ENCODE data around the gene KATNBL1. TPM values are rescaled to one million over a fixed set of nuclear protein-coding genes. Genes with fewer than 3 reads are reported as not detected.
"Not testable (repeated sequence)": the region's sequence is repeated elsewhere in the genome, so short reads cannot be mapped to it uniquely, and the experiment has no call there.

KATNBL1 gene
- total RNA-seq, 4 donors from 2014 or later = 42.6 to 109 (median 47.8) TPM

DNA sequence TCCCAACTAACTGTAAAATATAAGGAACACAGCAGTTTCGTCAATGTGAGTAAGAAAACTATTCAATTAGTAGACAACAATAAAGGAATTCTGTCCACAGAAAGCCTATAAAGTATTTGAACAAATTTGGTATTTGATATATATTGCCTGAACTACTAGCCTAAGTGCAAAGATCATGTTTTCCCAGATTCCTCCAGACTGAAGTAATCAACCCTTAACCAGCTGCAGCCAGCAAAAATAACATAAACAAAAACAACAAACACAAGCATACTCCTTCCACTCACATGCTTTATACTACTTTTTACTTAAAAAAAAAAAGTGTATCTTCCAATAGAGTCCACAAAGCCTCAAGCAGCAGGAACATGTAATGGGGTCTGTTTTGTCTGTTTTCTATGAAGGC, 84.0 kb downstream of the KATNBL1 start:
- no peak for DNase-seq (ENCODE audit: low spot score in 2 of 2)
- TF ChIP-seq POLR2AphosphoS5 (IDR thresholded peaks at IDR 0.05) (no peak), POLR2A (IDR thresholded peaks at IDR 0.05) (no peak), EP300 (IDR thresholded peaks at IDR 0.05) (no peak)
- TF ChIP-seq, protein P1, sequence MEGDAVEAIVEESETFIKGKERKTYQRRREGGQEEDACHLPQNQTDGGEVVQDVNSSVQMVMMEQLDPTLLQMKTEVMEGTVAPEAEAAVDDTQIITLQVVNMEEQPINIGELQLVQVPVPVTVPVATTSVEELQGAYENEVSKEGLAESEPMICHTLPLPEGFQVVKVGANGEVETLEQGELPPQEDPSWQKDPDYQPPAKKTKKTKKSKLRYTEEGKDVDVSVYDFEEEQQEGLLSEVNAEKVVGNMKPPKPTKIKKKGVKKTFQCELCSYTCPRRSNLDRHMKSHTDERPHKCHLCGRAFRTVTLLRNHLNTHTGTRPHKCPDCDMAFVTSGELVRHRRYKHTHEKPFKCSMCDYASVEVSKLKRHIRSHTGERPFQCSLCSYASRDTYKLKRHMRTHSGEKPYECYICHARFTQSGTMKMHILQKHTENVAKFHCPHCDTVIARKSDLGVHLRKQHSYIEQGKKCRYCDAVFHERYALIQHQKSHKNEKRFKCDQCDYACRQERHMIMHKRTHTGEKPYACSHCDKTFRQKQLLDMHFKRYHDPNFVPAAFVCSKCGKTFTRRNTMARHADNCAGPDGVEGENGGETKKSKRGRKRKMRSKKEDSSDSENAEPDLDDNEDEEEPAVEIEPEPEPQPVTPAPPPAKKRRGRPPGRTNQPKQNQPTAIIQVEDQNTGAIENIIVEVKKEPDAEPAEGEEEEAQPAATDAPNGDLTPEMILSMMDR (IDR thresholded peaks at IDR 0.05) = no peak
- Histone ChIP-seq H3K27ac (no peak overlapping the region), H3K4me3 (no peak overlapping the region), H3K36me3 (no peaks in the 10 kb centered on the region), H3K4me1 (no peaks in the 10 kb centered on the region), H3K27me3 (no peaks in the 10 kb centered on the region), H3K9me3 (no peaks in the 10 kb centered on the region)
- WGBS = 63% methylated on average over 1 of the region's 1 CpG

DNA sequence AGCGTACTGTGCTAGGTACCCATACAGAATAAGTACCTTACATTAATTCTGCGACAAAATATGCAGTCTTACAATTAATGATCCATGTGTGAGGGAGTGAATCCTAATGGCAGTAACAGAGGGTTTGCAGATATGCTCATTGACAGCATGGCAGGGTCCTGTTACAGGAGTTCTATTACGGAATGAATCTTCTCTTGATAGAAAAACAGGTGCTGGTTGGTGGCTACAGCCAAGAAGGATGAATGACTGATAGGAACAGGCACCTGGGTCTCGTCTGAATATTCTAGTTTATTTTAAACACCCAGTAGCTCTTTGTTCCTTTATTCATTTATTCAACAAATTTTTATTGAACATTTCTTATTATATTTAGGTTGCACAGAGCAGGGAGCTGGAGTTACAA, 85.2 kb downstream of the KATNBL1 start:
- no peak overlapping the region for H3K4me3 ChIP-seq
- no peaks in the 10 kb centered on the region for H3K27me3 ChIP-seq
- H3K36me3 ChIP-seq = no peaks in the 10 kb centered on the region
- DNase-seq (ENCODE audit: low spot score in 2 of 2) = no peak
- WGBS = 76% methylated on average over 4 of the region's 4 CpGs
- no peaks in the 10 kb centered on the region for H3K9me3 ChIP-seq
- H3K27ac ChIP-seq = no peak overlapping the region
- no peak for TF ChIP-seq POLR2A (IDR thresholded peaks at IDR 0.05)
- no peak for TF ChIP-seq POLR2AphosphoS5 (IDR thresholded peaks at IDR 0.05)
- TF ChIP-seq, protein P1 (IDR thresholded peaks at IDR 0.05) = no peak
- no peak for TF ChIP-seq EP300 (IDR thresholded peaks at IDR 0.05)
- no peaks in the 10 kb centered on the region for H3K4me1 ChIP-seq

DNA sequence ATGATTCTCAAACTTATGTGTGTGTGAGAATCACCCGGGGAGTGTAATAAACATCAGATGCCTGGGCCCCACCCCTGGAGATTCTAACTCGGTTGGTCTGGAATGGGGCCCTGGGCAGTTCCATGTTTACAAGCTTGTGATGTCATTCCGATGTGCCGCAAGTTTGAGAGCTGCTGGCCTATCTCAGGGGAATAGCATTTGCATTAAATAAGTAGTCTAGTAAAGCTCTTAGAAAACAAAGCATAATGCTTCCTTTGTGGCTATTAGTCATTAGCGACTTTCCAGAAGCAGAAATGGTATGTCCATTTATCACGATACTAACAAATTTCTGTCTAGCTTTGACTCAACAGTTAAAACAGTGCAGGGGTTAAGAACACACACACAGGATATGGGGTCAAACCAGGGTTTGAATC, 87.1 kb downstream of the KATNBL1 start:
- no peaks in the 10 kb centered on the region for H3K9me3 ChIP-seq
- WGBS = 51% methylated on average over 6 of the region's 6 CpGs
- no peaks in the 10 kb centered on the region for H3K4me1 ChIP-seq
- H3K4me3 ChIP-seq = no peak overlapping the region
- no peak for TF ChIP-seq POLR2A (IDR thresholded peaks at IDR 0.05)
- TF ChIP-seq, protein P1 (IDR thresholded peaks at IDR 0.05) = no peak
- no peak for TF ChIP-seq EP300 (IDR thresholded peaks at IDR 0.05)
- no peak for TF ChIP-seq POLR2AphosphoS5 (IDR thresholded peaks at IDR 0.05)
- H3K27me3 ChIP-seq = no peaks in the 10 kb centered on the region
- H3K36me3 ChIP-seq = no peaks in the 10 kb centered on the region
- DNase-seq (ENCODE audit: low spot score in 2 of 2) = no peak
- H3K27ac ChIP-seq = no peak overlapping the region

DNA sequence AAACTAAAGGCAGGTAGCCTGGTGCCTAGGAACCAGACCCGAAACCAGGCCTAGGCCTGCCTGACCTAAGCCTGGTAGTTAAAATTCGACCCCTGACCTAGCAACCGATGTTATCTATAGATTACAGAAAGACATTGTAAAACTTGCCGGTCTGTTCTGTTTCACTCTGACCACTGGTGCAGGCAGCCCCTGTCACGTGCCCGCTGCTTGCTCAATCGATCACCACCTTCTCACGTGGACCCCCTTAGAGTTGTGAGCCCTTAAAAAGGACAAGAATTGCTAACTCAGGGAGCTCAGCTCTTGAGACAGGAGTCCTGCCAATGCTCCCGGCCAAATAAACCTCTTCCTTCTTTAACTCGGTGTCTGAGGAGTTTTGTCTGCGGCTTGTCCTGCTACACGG, 88.1 kb downstream of the KATNBL1 start:
- not testable (repeated sequence) for DNase-seq (ENCODE audit: low spot score in 2 of 2); H3K36me3 ChIP-seq; H3K27me3 ChIP-seq; H3K27ac ChIP-seq; H3K4me1 ChIP-seq; H3K9me3 ChIP-seq; H3K4me3 ChIP-seq
- WGBS = 61% methylated on average over 12 of the region's 12 CpGs

DNA sequence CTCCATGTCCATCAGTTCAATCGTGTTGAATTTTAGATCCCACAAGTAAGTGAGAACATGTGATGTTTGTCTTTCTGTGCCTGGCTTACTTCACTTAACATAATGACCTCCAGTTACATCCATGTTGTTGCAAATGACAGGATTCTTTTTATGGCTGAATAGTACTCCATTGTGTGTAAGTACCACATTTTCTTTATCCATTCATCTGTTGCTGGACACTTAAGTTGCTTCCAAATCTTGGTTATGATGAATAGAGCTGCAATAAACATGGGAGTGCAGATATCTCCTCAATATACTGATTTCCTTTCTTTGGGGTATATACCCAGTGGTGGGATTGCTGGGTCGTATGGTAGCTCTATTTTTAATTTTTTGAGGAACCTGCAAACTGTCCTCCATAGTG, 89.5 kb downstream of the KATNBL1 start:
- H3K27me3 ChIP-seq; H3K27ac ChIP-seq; H3K4me1 ChIP-seq; H3K9me3 ChIP-seq; H3K36me3 ChIP-seq; H3K4me3 ChIP-seq; DNase-seq (ENCODE audit: low spot score in 2 of 2): not testable (repeated sequence)
- 71% methylated on average over 2 of the region's 2 CpGs for WGBS

DNA sequence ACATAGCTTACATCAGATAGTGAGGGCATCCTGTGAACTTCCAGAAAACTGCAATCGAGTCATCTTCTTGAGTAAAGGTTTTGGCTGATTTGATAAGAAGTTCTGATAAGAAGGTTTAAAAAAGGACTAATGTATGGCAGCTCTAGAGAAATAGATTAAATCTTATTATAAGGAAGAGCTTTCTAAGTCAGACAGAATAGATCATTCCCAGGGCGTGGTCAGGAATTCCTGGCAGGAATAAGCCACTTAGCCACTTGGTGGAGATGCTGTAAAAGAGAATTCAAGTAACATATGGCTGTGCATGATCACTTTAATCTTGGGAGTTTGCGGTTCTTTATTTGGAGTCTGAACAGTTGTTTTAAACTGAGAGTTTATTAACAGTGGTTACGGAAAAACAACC, 90.6 kb downstream of the KATNBL1 start:
- Histone ChIP-seq H3K27me3 (peaks cover 4% of the 10 kb centered on the region), H3K9me3 (no peaks in the 10 kb centered on the region), H3K36me3 (no peaks in the 10 kb centered on the region), H3K4me3 (no peak overlapping the region), H3K4me1 (no peaks in the 10 kb centered on the region), H3K27ac (no peak overlapping the region)
- no peak for TF ChIP-seq POLR2A (IDR thresholded peaks at IDR 0.05)
- no peak for TF ChIP-seq EP300 (IDR thresholded peaks at IDR 0.05)
- WGBS = 51% methylated on average over 4 of the region's 4 CpGs
- no peak for DNase-seq (ENCODE audit: low spot score in 2 of 2)

DNA sequence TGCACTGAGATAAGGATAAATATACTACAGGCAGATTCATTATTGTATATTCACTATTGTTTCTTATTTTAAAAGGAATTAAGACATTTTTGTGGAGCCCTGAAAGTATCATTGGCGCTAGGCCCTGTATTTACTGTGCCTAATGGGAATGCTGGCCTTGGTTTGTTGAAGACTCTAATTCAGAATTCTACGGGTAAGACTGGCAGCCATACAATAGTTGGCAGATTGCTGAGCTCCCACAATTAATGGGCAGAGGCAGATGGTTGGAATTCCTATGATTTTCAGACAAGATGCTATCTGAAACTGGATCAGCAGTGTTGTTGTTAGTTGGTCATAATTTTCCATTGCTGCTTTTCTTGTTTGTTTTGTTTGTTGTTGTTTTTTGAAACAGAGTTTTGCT, 93.3 kb downstream of the KATNBL1 start:
- Histone ChIP-seq H3K4me3 (no peak overlapping the region), H3K27me3 (peaks cover 6% of the 10 kb centered on the region), H3K27ac (no peak overlapping the region), H3K36me3 (no peaks in the 10 kb centered on the region), H3K4me1 (no peaks in the 10 kb centered on the region), H3K9me3 (no peaks in the 10 kb centered on the region)
- TF ChIP-seq, protein P1 (IDR thresholded peaks at IDR 0.05) = no peak
- no peak for TF ChIP-seq EP300 (IDR thresholded peaks at IDR 0.05)
- no peak for TF ChIP-seq POLR2A (IDR thresholded peaks at IDR 0.05)
- TF ChIP-seq POLR2AphosphoS5 (IDR thresholded peaks at IDR 0.05) = no peak
- 54% methylated on average over 2 of the region's 2 CpGs for WGBS
- DNase-seq (ENCODE audit: low spot score in 2 of 2) = no peak

Data from suprapubic skin (tissue), 4 donors.